Measurements from ENCODE around the gene AGO3.
A peak's percentile ranks its signal among the peaks of the same experiment; 100 is the strongest.

Gene AGO3

DNA sequence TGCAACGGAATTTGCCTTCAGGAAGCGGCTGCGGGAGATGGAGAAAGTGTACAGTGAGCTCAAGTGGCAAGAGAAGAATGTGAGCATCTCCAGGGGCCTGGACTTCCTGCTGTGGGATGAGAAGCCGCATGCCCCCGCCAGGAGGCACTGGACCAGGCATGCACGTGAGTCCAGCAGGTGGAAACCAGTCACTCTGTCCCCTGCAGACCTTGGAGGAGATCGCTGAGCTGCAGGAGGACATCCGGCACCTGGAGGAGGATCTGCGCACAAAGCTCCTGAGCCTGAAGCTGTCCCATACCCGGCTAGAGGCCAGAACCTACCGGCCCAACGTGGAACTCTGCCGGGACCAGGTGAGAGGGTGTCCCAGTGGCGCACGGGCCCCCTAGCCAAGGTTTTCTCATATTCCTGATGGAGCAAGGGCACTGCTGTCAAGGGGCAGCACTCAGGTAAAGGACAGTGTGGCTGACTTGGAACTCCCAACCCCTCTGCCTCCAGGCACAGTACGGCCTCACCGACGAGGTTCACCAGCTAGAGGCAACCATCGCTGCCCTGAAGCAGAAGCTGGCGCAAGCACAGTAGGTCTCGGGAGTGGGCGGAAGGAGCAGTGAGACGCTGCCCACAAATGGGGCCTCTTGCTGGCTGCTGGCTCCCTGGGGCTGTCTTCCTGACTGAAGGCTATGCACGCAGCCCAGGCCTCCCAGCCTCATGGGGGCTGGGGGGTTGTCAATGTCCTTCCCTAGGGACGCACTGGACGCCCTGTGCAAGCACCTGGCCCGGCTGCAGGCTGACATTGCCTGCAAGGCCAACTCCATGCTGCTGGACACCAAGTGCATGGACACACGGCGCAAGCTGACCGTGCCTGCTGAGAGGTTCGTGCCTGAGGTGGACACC, 156.6 kb downstream of the AGO3 start:
- no peak overlapping the region for H3K4me3 ChIP-seq (replicated peaks; ENCODE audit: low read depth, low read length)
- DNase-seq (ENCODE audit: extremely low read depth, low read depth) = no peak
- TF ChIP-seq, protein P1, sequence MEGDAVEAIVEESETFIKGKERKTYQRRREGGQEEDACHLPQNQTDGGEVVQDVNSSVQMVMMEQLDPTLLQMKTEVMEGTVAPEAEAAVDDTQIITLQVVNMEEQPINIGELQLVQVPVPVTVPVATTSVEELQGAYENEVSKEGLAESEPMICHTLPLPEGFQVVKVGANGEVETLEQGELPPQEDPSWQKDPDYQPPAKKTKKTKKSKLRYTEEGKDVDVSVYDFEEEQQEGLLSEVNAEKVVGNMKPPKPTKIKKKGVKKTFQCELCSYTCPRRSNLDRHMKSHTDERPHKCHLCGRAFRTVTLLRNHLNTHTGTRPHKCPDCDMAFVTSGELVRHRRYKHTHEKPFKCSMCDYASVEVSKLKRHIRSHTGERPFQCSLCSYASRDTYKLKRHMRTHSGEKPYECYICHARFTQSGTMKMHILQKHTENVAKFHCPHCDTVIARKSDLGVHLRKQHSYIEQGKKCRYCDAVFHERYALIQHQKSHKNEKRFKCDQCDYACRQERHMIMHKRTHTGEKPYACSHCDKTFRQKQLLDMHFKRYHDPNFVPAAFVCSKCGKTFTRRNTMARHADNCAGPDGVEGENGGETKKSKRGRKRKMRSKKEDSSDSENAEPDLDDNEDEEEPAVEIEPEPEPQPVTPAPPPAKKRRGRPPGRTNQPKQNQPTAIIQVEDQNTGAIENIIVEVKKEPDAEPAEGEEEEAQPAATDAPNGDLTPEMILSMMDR (IDR thresholded peaks at IDR 0.05; ENCODE audit: low read depth, low read length, missing control alignments) = no peak

DNA sequence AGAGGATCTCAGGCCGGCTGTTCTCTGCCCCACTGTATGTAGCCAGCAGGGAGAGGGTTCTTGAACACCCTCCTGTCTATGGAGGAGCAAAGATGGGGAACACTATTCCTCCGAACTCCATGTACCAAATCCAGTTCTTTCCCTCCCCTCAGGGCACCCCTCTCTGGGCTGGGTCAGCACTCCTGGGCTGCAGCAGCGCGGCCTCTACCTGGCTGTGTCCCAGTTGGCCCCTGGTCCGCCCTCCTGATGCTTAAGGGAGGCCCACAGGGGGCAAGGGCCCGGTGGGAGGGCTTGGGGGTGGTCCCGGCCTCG, 157.3 kb downstream of the AGO3 start:
- DNase-seq (ENCODE audit: extremely low read depth, low read depth) = no peak
- TF ChIP-seq, protein P1 (IDR thresholded peaks at IDR 0.05; ENCODE audit: low read depth, low read length, missing control alignments) = no peak
- H3K4me3 ChIP-seq (replicated peaks; ENCODE audit: low read depth, low read length) = peak overlapping the region; percentile 66

DNA sequence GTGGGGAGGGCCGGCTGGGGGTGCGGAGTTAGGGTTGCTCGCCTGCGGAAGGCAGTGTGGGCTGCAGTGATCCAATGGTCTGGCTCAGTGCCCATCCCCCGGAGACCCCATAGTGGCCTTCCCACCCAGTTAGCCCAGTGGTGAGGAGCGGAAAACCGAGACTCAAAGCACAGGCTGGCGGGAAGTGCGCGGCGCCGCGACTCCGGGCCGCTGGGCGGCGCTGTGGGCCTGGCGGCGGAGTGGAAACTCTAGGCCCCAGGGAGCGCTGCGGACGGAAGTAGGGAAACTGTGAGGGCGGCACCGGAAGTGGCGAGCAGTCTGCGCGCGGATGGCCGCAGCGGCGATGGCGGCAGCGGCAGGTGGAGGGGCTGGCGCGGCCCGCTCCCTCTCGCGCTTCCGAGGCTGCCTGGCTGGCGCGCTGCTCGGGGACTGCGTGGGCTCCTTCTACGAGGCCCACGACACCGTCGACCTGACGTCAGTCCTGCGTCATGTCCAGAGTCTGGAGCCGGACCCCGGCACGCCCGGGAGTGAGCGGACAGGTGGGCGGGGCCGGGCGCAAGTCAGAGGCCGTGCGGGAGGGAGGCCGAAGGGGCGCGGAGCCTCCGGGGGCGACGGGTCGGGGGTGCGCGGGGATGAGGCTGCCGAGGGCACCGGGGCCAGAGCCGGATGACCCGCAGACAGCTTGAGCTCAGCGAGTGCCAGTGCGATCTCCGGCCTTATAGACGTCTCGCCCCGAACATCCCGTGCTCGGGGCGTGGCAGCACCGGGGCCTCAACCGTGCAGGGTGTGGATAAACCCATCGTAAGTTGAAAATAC, 157.9 kb downstream of the AGO3 start, which contains the start of gene ADPRS:
Gene ADPRS, plus strand, starts transcription at position 316 of the 816 bp plus-strand sequence. Its CDS starts 13 bp downstream, at position 329.
- DNase-seq (ENCODE audit: extremely low read depth, low read depth) = peak; percentile 70

DNA sequence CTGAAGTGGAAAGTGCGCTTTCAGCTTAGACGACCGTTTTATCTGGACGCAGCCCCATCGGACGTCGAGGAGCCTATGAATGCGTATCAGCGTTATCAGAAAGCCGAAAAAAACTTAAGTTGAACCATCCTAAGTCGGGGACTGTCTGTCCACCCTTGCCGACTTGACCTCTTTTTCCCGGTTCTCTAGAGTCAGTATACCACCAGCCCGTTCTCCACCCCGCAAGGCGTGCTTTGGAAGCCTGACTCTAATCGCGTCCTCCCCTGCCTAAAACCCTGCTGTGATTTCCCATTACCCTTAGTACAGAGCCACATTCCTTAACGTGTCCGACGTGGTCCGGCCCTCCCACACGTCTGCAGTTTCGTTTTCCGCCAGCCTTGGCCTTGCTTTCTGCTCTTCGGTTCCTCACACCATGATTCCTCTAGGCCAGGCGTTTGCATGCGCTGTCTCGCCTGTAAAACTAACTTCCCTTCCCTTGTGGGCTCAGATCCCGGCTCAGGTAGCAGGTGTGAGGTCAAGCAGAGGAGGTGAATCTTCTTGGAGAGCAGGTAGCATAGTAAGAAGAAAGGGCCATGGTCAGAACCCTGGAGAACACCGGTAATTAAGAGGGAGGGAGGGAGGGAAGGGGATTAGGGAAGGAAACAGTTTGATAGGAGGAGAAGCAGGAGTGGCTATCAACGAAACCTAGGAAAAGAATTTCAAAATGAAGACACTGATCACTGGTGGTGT, 158.7 kb downstream of the AGO3 start:
- H3K4me3 ChIP-seq (replicated peaks; ENCODE audit: low read depth, low read length) = peak overlapping the region; percentile 66
- DNase-seq (ENCODE audit: extremely low read depth, low read depth) = no peak
- TF ChIP-seq, protein P1 (IDR thresholded peaks at IDR 0.05; ENCODE audit: low read depth, low read length, missing control alignments) = no peak

More for the DNA sequence above, 157.9 kb downstream of the AGO3 start, which contains the start of gene ADPRS:
- peak within 1 kb of the TSS; percentile 66 for H3K4me3 ChIP-seq (replicated peaks; ENCODE audit: low read depth, low read length)
- TF ChIP-seq, protein P1 (IDR thresholded peaks at IDR 0.05; ENCODE audit: low read depth, low read length, missing control alignments) = peak; percentile 98

DNA sequence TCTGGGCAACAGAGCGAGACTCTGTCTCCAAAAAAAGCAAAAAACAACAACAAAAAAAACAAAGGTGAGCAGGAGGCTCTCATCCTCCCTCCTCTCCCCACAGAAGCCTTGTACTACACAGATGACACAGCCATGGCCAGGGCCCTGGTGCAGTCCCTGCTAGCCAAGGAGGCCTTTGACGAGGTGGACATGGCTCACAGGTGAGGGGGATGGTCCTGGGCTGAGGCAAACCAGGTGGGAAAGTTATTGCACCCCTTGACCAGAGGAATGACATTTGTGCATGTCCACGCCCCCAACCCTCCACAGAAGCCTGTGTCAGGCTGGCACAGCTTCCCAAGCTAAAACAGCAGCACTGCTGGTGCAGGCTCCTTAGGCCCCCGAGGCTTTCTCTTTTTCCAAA, 160.2 kb downstream of the AGO3 start:
- TF ChIP-seq, protein P1 (IDR thresholded peaks at IDR 0.05; ENCODE audit: low read depth, low read length, missing control alignments) = no peak
- DNase-seq (ENCODE audit: extremely low read depth, low read depth) = no peak
- no peak overlapping the region for H3K4me3 ChIP-seq (replicated peaks; ENCODE audit: low read depth, low read length)

DNA sequence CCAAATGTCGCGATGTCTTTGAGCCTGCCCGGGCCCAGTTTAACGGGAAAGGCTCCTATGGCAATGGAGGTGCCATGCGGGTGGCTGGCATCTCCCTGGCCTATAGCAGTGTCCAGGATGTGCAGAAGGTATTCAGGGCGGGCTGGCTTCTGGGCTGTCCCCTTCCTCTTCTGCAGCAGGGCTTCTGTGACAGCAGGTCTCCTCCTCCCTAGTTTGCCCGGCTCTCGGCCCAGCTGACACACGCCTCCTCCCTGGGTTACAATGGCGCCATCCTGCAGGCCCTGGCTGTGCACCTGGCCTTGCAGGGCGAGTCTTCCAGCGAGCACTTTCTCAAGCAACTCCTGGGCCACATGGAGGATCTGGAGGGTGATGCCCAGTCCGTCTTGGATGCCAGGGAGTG, 160.8 kb downstream of the AGO3 start:
- TF ChIP-seq, protein P1 (IDR thresholded peaks at IDR 0.05; ENCODE audit: low read depth, low read length, missing control alignments) = no peak

More for the DNA sequence above, 160.8 kb downstream of the AGO3 start:
- DNase-seq (ENCODE audit: extremely low read depth, low read depth) = no peak
- no peak overlapping the region for H3K4me3 ChIP-seq (replicated peaks; ENCODE audit: low read depth, low read length)

All from HFF-Myc (cell line).